ENCODE results near the gene METTL1. TPM values are rescaled to one million over a fixed set of nuclear protein-coding genes. Genes with fewer than 3 reads are reported as not detected.

Gene METTL1
- total RNA-seq, 1 experiment from 2014 or later: 21.0 TPM

DNA sequence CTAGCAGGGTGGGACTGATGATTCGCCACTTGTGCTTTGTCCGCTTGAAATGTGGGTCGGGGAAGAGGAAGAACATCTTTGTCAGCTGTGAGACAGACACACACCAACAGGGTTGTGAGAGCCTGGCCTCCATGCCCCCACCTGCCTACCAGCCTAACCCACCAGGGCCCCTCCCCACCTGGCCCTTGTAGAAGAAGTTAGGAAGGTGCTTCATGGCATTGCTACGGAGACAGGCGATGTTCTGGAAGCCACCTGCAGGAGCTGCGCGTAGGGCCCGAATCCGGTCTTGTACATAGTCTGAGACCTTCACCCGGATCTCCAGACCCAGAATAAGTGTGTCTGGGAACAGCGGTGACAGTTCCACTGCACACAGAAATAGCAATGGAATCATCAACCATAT is 2.3 kb downstream of the METTL1 start:
- DNase-seq (ENCODE audit: low read depth): no peak

DNA sequence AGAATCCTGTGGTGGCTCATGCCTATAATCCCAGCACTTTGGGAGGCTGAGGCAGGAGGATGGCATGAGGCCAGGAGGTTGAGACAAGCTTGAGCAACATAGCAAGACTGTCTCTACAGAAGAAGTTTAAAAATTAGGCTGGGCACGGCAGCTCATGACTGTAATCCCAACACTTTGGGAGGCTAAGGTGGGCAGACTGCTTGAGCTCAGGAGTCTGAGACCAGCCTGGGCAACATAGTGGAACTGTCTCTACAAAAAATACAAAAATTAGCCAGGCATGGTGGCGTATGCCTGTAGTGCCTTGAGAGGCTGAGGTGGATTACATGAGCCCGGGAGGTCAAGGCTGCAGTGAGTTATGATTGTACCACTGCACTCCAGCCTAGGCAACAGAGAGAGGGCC is 4.0 kb downstream of the METTL1 start:
- no peak for DNase-seq (ENCODE audit: low read depth)

GRCh38 chr12:57767305-57767698 is 4.6 kb downstream of the METTL1 start:
- no peak for DNase-seq (ENCODE audit: low read depth)

DNA sequence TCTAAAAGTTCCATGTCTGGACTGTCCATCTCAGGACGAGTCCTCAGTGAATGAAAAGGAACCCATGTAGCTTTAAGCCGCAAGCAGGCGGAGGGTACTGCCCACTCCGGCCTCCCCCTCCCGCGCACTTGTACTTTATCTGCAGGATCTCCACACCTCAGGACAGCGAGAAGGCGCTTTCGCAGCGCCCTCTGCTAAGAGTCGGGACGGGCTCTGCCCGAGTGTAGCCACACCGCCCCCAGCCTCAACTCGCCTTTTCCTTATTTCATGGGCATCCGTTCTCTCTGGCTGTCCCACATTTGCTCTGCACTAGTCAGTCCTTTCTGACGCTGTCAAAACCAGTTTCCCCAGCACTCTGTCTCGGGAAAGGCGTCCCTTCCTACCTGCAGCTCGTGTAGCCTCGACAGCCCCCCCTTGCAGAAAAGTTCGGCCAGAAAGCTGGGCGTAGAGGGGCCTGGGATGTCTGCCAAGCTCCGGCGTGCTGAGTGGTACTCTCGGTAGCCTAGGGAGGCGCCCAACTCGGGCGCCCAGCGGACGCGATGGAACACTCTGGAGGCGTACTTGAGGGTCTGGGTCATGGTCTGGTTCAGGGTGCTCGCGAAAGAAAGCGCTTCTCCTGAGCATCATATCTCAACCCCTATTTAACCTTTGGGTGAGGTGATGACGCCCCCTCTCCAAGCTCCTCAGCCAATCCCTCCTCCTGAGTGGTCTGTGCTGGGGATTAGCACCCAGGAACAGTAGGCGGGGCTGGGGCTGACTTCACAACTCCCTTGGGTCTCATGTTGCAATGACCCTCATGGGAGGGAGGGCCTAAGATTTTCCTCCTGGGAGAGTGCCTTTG is 5.2 kb downstream of the METTL1 start, which contains the start of gene CYP27B1:
Gene CYP27B1 (minus strand): TSS at position 615 of the 841 bp plus-strand sequence. CDS start 37 bp downstream, at position 578.
- DNase-seq (ENCODE audit: low read depth): peak; percentile 55

GRCh38 chr12:57765698-57766463 is 6.0 kb downstream of the METTL1 start:
- peak; percentile 27 for DNase-seq (ENCODE audit: low read depth)

GRCh38 chr12:57765003-57765697 is 6.8 kb downstream of the METTL1 start:
- peak; percentile 80 for DNase-seq (ENCODE audit: low read depth)

DNA sequence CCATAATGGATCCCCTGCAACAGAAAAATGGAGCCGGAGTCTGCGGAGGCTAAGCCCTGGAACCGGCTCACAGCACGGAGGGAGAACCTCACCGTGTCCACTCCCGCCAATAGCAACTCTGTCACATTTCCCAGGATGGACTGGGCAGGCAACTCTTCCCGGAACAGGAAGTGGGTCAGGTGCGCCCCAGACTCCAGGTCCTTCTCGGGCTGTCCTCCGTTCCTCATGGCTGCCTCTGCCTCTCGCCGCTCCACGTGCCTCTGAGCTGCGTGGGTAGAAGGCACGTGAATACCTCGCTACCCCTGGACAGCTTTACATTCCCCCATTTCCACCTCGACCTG is 7.3 kb downstream of the METTL1 start:
- DNase-seq (ENCODE audit: low read depth): peak; percentile 34

- no peak for DNase-seq (ENCODE audit: low read depth)
Observed at GRCh38 chr12:57763881-57764661, 7.8 kb downstream of the METTL1 start.

- no peak for DNase-seq (ENCODE audit: low read depth)
Observed at GRCh38 chr12:57762463-57762862, 9.4 kb downstream of the METTL1 start.

DNA sequence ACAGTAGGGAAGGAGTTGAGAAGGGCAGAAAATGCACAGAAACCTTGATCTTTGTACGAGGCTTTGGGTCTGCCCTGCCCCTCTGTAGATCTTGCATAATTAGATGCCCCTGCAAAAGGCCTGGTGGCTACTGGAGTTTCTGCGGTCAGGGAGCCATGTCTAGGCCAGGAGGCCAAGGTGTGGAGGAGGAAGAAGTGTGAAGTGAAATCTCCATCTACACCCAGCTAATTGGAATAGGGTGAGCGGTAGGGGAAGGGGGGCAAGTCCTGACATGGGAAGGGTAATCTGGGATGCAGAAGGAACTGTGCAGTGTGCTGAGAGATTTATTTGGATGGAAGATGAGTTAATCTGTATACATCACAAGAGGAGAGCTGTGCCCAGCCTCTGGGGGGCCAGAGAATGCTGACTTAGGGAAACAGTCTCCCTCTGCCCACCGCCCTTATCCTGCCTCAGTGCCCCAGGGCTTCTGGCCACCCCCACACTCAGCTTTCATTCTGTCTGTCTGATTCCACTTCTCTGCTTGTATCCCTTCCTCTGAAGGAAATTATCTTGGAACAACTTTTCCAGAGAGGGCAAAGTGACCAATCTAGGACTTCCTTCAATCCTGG is 10.4 kb downstream of the METTL1 start:
- DNase-seq (ENCODE audit: low read depth): no peak

GRCh38 chr12:57760347-57760982 is 11.4 kb downstream of the METTL1 start:
- DNase-seq (ENCODE audit: low read depth): no peak

DNA sequence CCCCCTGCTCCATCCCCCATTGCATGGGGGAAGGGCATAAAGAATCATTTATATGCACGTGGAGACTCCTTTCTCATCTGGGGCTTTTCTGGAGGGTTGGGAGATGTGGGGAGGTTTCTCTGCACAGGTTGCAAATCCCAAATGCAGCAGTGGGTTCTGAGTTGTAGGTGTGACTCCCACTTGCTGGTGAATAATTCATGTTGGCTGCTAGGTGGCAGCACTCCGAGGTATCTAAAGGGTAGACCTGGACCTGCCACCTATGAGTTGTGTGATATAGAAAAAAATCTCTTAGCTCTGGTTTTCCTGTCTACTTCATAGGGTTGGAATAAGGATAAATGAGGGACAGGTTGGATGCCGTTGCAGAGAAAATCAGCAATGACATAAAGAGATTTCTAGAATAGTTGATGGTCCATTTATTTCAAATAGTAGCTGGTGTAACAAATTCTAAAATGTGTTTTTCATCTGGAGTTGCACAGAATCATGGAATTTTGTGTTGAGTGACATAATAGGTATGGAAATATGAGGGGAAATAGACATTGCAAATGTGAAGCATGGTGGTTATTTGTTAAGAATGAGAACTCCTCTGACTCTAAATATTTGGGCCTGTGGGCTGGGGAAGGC is 12.4 kb downstream of the METTL1 start:
- no peak for DNase-seq (ENCODE audit: low read depth)

DNA sequence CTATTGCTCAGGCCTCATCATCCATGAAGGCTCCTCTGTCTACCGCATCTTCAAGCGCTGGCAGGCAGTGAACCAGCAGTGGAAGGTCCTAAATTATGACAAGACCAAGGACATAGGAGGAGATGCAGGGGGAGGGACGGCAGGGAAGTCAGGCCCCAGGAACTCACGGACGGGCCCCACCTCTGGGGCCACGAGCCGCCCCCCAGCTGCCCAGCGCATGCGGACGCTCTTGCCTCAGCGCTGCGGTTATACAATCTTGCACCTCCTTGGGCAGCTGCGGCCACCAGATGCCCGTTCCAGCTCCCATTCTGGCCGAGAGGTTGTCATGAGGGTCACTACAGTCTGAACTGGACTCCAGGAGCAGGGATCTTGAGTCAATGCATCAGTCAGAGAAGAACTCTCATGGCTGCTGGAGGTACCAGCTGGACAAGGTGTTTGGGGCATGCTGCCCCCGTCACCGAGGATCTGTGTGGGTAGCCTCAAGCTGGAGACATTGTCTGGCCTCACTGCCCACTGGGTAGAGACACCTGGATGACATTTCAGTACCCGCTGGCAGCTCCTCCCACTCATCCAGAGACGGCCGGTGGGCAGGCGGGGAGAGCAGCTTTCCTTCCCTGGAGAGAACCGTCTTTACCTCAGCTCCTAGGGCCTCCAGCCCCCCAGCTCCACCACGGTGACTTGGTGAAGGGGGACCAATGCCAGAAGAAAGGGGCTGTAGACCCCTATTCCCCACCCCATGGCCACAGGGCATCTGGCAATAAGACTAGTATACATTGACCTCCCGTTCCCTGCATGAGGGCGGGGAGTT is 13.1 kb downstream of the METTL1 start:
- no peak for DNase-seq (ENCODE audit: low read depth)

DNA sequence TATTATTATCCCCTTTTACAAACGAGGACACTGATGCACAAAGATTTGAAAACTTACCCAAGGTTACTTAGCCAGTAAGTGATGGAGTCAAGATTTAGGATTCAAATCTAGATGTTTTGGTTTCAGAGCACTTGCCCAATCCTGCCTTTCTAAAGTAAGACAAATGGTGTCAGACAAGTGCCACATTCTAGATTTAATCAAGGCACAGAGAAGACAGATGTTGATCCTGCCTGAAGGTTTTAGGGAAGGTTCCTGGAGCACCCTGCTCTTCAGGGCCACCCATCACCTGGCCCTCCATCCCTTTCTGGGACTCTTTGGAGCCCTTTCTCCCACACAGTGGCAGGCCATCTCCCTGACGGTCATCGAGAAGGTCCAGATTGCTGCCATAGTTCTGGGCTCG is 14.1 kb downstream of the METTL1 start:
- no peak for DNase-seq (ENCODE audit: low read depth)

DNA sequence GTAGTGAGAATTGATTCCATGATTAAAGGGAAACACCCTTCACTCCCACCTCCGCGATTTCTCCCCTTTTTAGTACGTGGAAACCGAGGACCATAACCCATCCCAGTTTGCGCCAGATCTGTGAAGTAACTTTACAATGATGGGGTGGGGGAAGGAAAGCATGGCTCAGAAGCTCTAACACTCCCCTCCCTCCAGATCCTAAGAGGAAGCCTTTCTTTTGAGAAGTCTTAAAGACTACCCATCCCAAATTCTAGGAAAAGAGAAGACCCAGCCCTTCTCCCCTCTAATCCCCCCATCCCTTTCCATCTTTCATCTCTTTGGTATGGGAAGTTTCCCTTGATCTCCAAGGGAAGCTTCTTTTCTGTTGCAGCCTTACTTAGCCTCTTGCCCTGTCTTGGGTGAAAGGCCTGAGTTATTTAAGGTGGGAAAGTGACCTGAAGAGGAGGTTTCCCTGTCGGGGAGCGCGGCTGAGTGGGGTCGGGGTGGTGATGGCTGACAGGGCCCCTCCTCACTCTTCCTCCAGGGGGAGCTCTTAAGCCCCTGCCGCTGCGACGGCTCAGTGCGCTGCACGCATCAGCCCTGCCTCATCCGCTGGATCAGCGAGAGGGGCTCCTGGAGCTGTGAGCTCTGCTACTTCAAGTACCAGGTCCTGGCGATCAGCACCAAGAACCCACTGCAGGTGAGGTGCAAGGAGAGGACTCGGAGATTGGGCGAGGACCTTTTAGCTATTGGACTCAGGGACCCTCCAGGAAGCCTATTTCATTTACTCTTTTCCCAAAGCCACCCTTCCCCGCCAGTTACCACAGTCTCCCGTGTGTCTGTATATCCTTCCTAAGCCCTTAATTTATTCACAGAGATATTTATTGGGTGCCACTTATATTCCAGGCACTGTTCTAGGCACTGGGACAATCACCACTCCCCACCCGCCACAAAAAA is 15.2 kb downstream of the METTL1 start:
- DNase-seq (ENCODE audit: low read depth): no peak

- no peak for DNase-seq (ENCODE audit: low read depth)
Observed at GRCh38 chr12:57755454-57756372, 16.2 kb downstream of the METTL1 start.

DNA sequence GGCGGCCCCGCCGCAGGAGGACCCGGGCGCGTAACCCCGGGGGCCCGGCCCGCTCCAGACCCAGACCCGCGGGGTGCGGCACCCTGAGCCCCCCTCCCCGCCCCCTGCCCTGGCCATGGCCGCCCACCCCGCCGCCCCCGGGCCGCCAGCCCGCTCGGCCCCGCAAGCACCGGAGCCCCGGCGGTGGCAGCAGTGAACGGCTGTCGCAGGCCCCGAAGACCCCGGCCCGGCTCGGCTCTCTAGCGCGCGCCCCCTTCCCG is 16.8 kb downstream of the METTL1 start:
- DNase-seq (ENCODE audit: low read depth): no peak

Measured in Daoy (cell line).